Endothelial cell of umbilical vein (primary cell): ENCODE results near the gene EPAS1.

Source experiments
- CTCF ChIP-seq, 2 donors: IDR thresholded peaks; 1 replicate in 1 of 2; 2 replicates in 1 of 2; pipeline ENCODE4 v1.5.1; 2011; ENCODE audit warnings: low read length in 2 of 2, mild to moderate bottlenecking in 2 of 2, moderate library complexity in 2 of 2, control low read depth in 1 of 2, inconsistent platforms in 1 of 2, low read depth in 1 of 2; ENCODE audit not compliant: insufficient read depth in 1 of 2; ENCODE audit errors: extremely low read depth in 1 of 2
- FOS ChIP-seq: IDR thresholded peaks from 2 replicates; pipeline ENCODE4 v1.6.1; 2011; ENCODE audit warnings: mild to moderate bottlenecking, low read length, moderate library complexity, borderline replicate concordance; ENCODE audit not compliant: insufficient read depth
- JUN ChIP-seq: IDR thresholded peaks from 2 replicates; pipeline ENCODE4 v1.6.1; 2011; ENCODE audit warnings: borderline replicate concordance, low read depth; ENCODE audit not compliant: insufficient read length, insufficient read depth
- POLR2A ChIP-seq: IDR thresholded peaks from 2 replicates; pipeline ENCODE4 v1.6.1; 2012; ENCODE audit warnings: low read depth, mild to moderate bottlenecking, control low read depth, low read length
- POLR2AphosphoS5 ChIP-seq: IDR thresholded peaks from 2 replicates; pipeline ENCODE4 v1.6.1; 2012; ENCODE audit warnings: low read depth, mild to moderate bottlenecking, control low read depth, low read length, moderate library complexity; ENCODE audit not compliant: insufficient read depth

- TF ChIP-seq CTCF (IDR thresholded peaks at IDR 0.05; ENCODE audit: extremely low read depth in 1 of 2, insufficient read depth in 1 of 2, low read depth in 1 of 2, low read length in 2 of 2) (no peak), POLR2AphosphoS5 (no peak), FOS (no peak), JUN (no peak), POLR2A (no peak)
Measured at GRCh38 chr2:46422717-46423394, 125.6 kb downstream of the EPAS1 start.
